GM19467 (cell line): ENCODE measurements around the gene MYO5A.

Source experiments
- ATAC-seq: cut with Tn5 transposase; IDR thresholded peaks from one replicate; pipeline ENCODE4 v1.9.1; 2021; ENCODE audit warnings: mild to moderate bottlenecking, moderate library complexity; ENCODE audit not compliant: unreplicated experiment

MYO5A gene

DNA sequence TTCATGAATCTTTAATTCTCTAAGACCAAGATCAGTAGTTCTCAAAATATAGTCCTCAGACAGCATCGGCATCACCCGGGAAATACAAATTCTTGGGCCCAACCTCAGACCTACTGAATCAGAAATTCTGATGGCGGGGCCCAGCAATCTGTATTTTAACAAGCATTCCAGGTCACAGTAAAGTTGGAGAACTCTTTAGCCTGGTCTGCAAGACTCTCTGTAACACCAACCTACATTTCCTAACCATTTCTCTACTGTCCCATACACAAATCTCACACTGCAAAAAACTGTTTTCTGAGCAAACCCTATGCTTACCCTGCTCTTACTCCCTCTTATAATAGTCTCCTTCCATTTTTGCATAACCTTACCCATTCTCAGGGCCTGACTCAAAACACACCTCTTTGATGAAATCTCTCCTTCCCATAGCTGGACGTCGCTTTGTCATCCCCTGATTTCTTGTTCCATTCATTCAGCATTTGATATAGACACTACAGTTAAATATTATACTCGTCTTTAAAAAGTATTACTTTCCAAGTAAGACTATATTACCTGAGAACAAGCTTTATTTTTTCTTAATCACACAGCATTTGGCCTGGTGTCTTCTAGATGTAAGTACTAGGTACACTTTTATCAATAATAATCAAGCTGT lies 149.8 kb downstream of the MYO5A start:
- no peak for ATAC-seq

- ATAC-seq, result no peak
Measured at GRCh38 chr15:52370010-52370409, 158.7 kb downstream of the MYO5A start.

DNA sequence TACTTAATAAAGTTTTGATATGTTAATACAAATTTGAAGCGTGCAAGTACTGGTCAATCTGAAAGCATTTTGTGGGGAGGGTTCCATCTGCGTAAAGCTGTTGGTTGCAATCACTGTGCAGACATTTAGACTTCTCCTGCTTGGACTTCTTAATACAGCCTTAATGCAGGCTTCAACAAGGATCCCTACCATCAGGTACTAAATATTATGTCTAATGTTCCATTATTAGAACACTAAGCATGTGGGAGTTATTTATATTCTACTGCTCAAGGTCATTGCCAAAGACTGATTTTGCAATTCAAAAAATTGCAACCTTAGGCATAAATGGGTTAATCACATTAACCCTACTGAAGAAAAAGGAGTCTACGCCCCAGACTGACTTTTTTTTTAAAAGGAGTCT lies 159.2 kb downstream of the MYO5A start:
- ATAC-seq, result no peak

GRCh38 chr15:52369030-52369429 lies 159.7 kb downstream of the MYO5A start:
- no peak for ATAC-seq

GRCh38 chr15:52368402-52368801 lies 160.3 kb downstream of the MYO5A start:
- no peak for ATAC-seq

DNA sequence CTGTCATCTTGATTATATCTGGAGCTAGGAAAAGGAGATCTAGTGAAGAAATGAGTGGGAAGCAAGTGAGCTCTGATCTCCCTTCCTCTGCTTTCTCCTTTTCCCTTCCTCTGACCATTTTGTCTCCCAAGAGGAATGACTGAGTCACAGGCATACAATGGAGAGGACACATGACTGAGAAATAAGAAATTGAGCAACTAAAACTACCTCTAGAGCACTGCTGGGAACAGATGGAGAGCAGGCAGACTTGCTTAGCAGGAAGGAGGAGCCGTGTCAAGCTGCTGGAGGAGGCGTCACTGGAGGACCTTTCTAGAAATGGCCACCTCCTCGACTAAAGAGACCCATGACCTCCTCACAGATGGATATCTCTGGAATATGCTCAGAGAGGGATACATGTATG lies 166.2 kb downstream of the MYO5A start:
- no peak for ATAC-seq

DNA sequence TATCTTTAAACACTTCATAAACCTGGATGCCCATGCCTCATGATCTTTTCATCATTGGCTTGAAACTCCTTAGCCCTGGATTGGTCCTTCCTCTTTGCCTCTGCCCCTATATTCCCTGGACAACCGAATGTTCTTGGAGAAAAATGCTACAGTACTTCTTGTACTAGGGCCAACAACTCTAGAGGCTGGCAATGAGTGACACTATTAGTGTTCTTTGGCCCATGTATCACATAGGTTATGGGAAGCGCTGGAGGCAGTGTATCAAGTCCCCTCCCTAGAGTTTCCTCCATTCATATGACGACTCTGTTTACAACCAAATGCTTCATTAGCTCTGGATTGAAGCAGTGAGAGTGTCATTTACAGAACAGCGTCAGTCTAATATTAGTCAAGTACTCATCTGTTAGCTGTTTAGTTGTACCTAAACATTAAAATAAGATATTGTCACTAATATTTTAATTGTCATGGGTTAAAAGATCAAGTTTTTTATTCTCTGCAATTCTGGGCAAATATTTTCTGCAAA lies 166.6 kb downstream of the MYO5A start:
- no peak for ATAC-seq

GRCh38 chr15:52361494-52361893 lies 167.2 kb downstream of the MYO5A start:
- ATAC-seq, result no peak

GRCh38 chr15:52360229-52361203 lies 168.2 kb downstream of the MYO5A start:
- no peak for ATAC-seq

GRCh38 chr15:52359722-52360121 lies 169.0 kb downstream of the MYO5A start:
- no peak for ATAC-seq

DNA sequence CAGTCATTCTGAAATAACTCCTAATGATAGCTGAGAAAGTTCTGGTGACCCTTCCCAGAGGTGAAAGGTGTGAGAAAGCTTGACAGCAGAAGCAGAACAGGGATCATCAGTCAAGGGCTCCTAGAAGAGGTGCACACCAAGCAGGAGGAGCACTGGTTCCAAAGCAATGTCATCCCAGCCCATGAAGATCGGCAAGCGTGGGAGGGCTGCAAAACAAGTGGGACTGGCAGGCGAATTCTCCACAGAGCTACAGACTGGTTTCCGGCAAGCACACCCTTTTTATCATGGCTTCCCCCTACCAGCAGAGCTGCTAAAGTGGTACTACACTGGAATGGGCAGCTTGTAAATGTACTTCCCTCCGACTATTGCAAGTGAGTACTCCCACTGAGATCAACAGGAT lies 170.7 kb downstream of the MYO5A start:
- ATAC-seq, result no peak

DNA sequence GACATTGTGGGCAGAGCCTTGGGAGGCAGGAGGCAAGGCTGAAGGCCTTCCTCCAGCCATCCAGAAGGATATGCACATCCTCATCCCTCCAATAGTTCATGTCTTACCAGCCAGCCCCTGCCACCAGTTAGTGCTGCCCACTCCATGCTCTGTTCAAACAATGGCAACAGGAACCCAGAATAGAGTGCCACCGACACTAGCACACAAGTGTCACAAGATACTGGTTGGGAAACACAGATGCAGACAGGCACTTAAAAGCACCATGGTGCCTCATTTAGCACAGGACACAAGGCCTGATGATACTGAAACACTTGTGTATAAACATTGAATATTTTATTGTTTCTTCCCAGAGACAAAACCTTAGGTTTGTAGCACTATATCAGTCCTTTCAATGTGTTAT lies 176.6 kb downstream of the MYO5A start:
- ATAC-seq, result no peak

- ATAC-seq, result no peak
Measured at GRCh38 chr15:52351206-52351908, 177.3 kb downstream of the MYO5A start.

GRCh38 chr15:52350423-52350822 lies 178.3 kb downstream of the MYO5A start:
- no peak for ATAC-seq

DNA sequence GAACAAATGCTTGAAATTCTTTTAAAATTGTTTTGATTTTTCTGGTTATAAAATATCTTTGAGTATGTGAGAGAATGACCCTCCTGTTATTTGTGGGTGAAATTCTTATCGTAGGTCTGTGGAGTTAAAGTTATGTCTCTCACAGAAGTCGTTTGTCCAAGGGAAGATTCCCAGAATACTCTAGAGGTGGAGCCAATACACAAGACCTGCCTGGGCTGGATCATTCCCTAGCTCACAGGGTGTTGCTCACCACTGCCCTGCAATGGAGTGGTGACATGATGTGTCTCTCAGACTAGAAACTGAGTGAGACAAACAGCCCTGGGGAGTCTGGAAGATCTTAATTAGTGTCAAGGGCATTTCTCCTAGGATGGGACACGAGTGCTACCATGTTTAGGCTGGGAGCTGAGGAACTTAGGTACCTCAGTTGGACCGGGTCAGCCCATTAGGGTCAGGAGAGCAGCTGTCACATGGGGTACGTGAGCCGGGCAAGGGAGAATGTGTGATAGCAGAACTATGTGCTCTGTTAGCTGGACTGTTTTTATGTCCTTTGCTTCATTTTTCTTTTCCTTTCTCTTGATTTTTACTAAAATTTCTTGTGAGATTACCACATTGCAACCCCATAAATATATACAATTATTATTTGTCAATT lies 179.5 kb downstream of the MYO5A start:
- no peak for ATAC-seq

DNA sequence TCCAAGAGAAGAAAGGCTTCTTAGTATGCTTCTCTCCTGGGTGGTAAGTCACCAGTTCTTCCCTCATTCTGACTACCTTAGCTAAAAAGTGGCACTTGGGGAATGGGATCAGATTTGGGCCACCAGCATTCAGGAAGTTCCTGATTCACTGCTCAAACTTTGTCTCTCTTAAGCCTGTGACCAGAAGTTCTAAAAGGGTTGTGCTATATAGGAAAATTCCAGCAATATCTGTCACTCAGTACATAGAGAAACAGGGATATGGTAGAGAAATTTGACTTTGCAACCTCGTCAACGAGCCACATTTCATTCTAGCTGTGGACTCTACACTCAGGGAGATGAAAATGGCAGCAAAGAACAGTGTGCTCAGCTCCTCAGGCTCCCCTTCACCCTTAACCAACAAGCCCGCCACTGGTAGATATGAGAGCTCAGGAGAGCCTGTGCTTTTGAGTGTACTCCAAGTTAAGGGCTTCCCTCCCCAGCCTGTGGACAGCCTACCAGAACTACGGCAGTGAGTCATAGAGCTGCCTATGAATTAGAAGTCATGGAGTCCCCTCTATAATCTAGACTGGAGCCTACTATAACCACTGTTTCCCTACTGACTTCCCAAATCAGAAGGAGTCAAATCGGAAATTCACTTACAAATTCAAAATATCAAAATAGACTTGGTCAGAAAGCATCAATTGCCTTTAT lies 180.5 kb downstream of the MYO5A start:
- no peak for ATAC-seq

GRCh38 chr15:52344592-52344991 lies 184.1 kb downstream of the MYO5A start:
- ATAC-seq, result no peak

- ATAC-seq, result no peak
Measured at GRCh38 chr15:52343831-52344230, 184.8 kb downstream of the MYO5A start.

DNA sequence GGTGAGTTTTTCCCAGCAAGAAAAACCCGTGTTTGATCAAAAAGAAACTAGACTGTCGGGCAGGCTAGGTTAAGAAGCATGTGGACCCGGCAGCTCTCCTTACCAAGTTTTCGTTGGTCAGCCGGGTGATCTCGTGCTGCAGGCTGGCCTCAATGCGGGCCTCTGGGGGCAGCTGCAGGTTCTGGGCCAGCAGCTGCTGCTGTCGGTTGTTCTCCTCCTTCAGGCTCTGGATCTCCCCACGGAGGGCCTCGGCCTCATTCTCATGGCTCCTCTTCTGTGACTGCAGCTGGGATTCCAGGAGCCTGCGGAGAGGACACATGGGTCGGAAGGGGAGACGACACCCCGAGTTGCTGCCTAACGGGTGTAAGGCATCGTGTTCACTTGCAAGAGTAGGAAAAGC lies 188.6 kb downstream of the MYO5A start:
- no peak for ATAC-seq

- no peak for ATAC-seq
Measured at GRCh38 chr15:52338891-52339290, 189.8 kb downstream of the MYO5A start.
